Measurements from ENCODE around the gene SOX6. TPM values are rescaled to one million over a fixed set of nuclear protein-coding genes. Genes with fewer than 3 reads are reported as not detected.

SOX6 gene
- total and polyA plus RNA-seq, 2 donors (not counting 3 experiments of a cell fraction or from before 2014, with no cell fraction given), result 0.14 to 3.7 TPM

- H3K9me3 ChIP-seq (replicated peaks; ENCODE audit: control insufficient read depth, insufficient read depth, low read length), result no peaks in the 10 kb centered on the region
- no peaks in the 10 kb centered on the region for H3K79me2 ChIP-seq (ENCODE audit: control insufficient read depth, insufficient read depth, low read length)
- H3K9me1 ChIP-seq (replicated peaks; ENCODE audit: control insufficient read depth, extremely low read depth, insufficient read depth, low read length), result no peaks in the 10 kb centered on the region
- FAIRE-seq (no peak), DNase-seq (ENCODE audit: low read depth, low spot score) (no peak)
- BruUV-seq (replicated peaks), result no TSS peak
- TF ChIP-seq EZH2 (IDR thresholded peaks at IDR 0.05; ENCODE audit: borderline replicate concordance, low read depth, low read length, severe bottlenecking) (no peak), POLR2A (IDR thresholded peaks at IDR 0.05; ENCODE audit: low read depth, low read length) (no peak), JUN (IDR thresholded peaks at IDR 0.05; ENCODE audit: borderline replicate concordance, insufficient read depth, insufficient read length, low read depth) (no peak), CTCF (IDR thresholded peaks at IDR 0.05; ENCODE audit: extremely low read depth in 1 of 2, insufficient read depth in 1 of 2, low read depth in 1 of 2, low read length in 2 of 2) (no peak), POLR2AphosphoS5 (IDR thresholded peaks at IDR 0.05; ENCODE audit: insufficient read depth, low read depth, low read length) (no peak), FOS (IDR thresholded peaks at IDR 0.05; ENCODE audit: borderline replicate concordance, insufficient read depth, low read length) (no peak), MYC (IDR thresholded peaks at IDR 0.05; ENCODE audit: low read depth, low read length) (no peak), GATA2 (IDR thresholded peaks at IDR 0.05; ENCODE audit: insufficient read depth, insufficient read length, low read depth, low read length) (no peak), MAX (IDR thresholded peaks at IDR 0.05; ENCODE audit: insufficient read depth, insufficient read length) (no peak)
- H3K27ac ChIP-seq (ENCODE audit: insufficient read depth, low read depth, low read length), result no peak overlapping the region
- ChIA-PET CTCF (no interaction called here), POLR2A (no interaction called here)
- H4K20me1 ChIP-seq (replicated peaks; ENCODE audit: control insufficient read depth, extremely low read depth, insufficient read depth, low read length), result no peaks in the 10 kb centered on the region
- no peak overlapping the region for H3K4me3 ChIP-seq (replicated peaks in 1 of 3; ENCODE audit: insufficient read depth in 1 of 3, low read depth in 1 of 3, low read length in 3 of 3)
- H3K9ac ChIP-seq (replicated peaks; ENCODE audit: extremely low read depth, insufficient read depth, low read length), result no peak overlapping the region
- dilution Hi-C loops (cut with MboI; ENCODE audit: extremely low pct_ligation_motif_present, low sequenced_read_pairs) (no loop called here), intact Hi-C loops (cut with micrococcal nuclease) (no loop called here)
- H3K27me3 ChIP-seq (ENCODE audit: control insufficient read depth in 2 of 2, insufficient read depth in 2 of 2, low read length in 2 of 2), result no peaks in the 10 kb centered on the region
- H3K4me2 ChIP-seq (ENCODE audit: insufficient read depth, low read length), result no peak overlapping the region
- H3K36me3 ChIP-seq (ENCODE audit: control insufficient read depth in 2 of 2, extremely low read depth in 1 of 2, insufficient read depth in 2 of 2, low read length in 2 of 2), result no peaks in the 10 kb centered on the region
- H3K4me1 ChIP-seq (ENCODE audit: control insufficient read depth, extremely low read depth, insufficient read depth, low read length), result peaks cover 21% of the 10 kb centered on the region
- H2AFZ ChIP-seq (ENCODE audit: low read depth, low read length), result no peak overlapping the region
These were observed 383.5 kb downstream of the SOX6 start for GRCh38 chr11:15972838-15973237.
